IPS-18a (cell line): ENCODE results near the gene DOC2B.
"Not testable (repeated sequence)": the region's sequence is repeated elsewhere in the genome, so short reads cannot be mapped to it uniquely, and the experiment has no call there.

Source experiments
- H3K27ac ChIP-seq: one replicate; pipeline ENCODE4 v1.5.1; 2013; ENCODE audit warnings: low read length
- H3K27me3 ChIP-seq: one replicate; pipeline ENCODE4 v1.6.1; 2013; ENCODE audit warnings: mild to moderate bottlenecking, low read length; ENCODE audit not compliant: control insufficient read depth, insufficient read depth
- H3K36me3 ChIP-seq: one replicate; pipeline ENCODE4 v1.6.1; 2013; ENCODE audit warnings: low read depth, low read length; ENCODE audit not compliant: control insufficient read depth
- H3K4me1 ChIP-seq: one replicate; pipeline ENCODE4 v1.6.1; 2013; ENCODE audit warnings: low read depth, low read length; ENCODE audit not compliant: control insufficient read depth
- H3K4me3 ChIP-seq: one replicate; pipeline ENCODE4 v1.5.1; 2013; ENCODE audit warnings: low read length
- H3K9ac ChIP-seq: one replicate; pipeline ENCODE4 v1.6.1; 2013; ENCODE audit warnings: mild to moderate bottlenecking, low read length, moderate library complexity
- H3K9me3 ChIP-seq: one replicate; pipeline ENCODE4 v1.6.1; 2013; ENCODE audit warnings: low read depth, low read length; ENCODE audit not compliant: control insufficient read depth

Gene DOC2B

DNA sequence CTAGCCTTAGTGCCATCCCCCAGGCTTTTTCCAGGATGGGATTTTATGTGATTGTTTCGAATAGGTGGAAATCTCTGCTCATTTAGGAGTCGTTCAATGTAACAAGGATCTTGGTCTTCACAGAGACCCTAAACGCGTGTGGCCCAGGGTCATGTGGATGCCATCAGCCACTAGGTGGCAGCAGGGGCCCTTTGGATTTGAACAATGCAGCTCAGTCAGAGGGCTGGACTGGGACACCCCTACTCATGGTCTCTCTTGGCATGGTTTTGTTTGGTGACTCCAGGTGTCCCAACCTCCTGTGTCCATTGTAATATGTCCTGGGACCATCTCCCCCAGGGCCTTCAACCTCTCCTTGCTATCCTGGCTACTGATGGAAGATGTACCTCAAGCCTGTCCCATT lies 44.9 kb downstream of the DOC2B start:
- not testable (repeated sequence) for H3K36me3 ChIP-seq, H3K4me3 ChIP-seq, H3K9ac ChIP-seq, H3K9me3 ChIP-seq, H3K27me3 ChIP-seq, H3K27ac ChIP-seq, H3K4me1 ChIP-seq

DNA sequence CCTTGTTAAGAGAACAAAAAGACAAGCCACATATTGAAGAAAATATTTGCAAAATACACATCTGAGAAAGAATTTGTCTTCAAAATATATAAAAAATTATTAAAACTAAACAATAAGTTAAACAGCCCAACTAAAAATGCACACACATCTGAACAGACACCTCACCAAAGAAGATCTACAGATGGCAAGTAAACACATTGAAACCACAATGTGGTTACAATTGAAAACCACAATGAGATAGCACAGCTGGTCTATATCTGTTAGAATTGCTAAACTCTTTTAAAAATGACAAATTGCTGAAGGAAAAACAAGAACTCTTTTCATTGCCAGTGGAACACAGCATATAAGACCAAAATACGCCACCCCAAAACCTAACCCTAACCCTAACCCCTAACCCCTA lies 45.6 kb downstream of the DOC2B start:
- not testable (repeated sequence) for H3K27me3 ChIP-seq, H3K9ac ChIP-seq, H3K27ac ChIP-seq, H3K4me1 ChIP-seq, H3K36me3 ChIP-seq, H3K9me3 ChIP-seq, H3K4me3 ChIP-seq

DNA sequence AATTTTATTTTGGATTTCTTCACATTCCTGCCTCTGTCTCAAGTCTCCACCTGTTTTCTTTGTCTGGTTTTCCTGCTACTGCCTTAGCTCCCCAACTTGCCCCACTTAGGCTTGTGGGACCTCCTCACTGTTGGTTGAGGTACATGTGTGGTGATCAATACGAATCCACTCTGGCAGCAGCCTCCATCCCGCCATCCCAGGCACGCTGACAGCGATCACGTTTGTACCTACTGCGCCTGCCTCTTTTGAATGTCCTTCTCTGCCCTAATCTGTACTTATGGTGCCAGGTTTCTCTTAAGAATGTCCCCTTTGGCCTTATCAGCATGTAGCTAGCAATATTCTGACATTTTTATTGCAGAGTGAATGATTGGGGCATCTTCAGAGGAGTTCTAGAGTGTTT lies 46.4 kb downstream of the DOC2B start:
- not testable (repeated sequence) for H3K9ac ChIP-seq, H3K27ac ChIP-seq

DNA sequence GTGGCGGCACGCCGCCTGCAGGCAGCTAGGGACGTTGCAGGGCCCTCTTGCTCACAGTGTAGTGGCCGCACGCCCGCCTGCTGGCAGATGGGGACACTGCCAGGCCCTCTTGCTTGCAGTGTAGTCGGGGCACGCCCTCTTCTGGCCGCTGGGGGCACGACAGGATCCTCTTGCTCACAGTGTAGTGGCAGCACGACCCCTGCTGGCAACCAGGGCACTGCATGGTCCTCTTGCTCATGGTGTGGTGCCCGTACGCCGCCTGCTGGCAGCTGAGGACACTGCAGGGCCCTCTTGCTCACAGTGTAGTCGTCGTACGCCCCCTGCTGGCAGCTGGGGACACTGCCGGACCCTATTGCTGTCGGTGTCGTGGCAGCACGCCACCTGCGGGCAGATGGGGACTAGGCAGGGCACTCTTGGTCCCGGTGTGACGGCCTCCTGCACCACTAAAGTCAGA lies 47.1 kb downstream of the DOC2B start:
- not testable (repeated sequence) for H3K4me1 ChIP-seq, H3K27ac ChIP-seq, H3K4me3 ChIP-seq, H3K9ac ChIP-seq, H3K36me3 ChIP-seq, H3K9me3 ChIP-seq, H3K27me3 ChIP-seq

More for the DNA sequence above, 46.4 kb downstream of the DOC2B start:
- not testable (repeated sequence) for H3K4me1 ChIP-seq, H3K36me3 ChIP-seq, H3K9me3 ChIP-seq, H3K27me3 ChIP-seq, H3K4me3 ChIP-seq

DNA sequence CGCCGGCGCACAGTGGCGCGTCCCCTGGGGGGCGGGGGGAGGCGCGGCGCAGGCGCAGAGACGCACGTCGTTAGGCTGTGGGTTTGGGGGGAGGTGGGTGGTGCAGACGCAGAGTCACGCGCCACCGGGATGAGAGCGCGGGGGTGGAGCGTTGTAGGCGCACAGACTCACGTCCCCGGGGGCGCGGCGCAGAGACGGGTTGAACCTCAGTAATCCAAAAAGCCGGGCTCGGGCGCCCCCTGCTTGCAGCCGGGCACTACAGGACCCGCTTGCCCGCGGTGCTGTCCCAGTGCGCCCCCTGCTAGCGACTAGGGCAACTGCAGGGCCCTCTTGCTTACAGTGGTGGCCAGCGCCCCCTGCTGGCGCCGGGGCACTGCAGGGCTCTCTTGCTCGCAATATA lies 47.5 kb downstream of the DOC2B start:
- H3K9ac ChIP-seq, H3K27ac ChIP-seq, H3K4me3 ChIP-seq, H3K4me1 ChIP-seq, H3K9me3 ChIP-seq, H3K36me3 ChIP-seq, H3K27me3 ChIP-seq: not testable (repeated sequence)

DNA sequence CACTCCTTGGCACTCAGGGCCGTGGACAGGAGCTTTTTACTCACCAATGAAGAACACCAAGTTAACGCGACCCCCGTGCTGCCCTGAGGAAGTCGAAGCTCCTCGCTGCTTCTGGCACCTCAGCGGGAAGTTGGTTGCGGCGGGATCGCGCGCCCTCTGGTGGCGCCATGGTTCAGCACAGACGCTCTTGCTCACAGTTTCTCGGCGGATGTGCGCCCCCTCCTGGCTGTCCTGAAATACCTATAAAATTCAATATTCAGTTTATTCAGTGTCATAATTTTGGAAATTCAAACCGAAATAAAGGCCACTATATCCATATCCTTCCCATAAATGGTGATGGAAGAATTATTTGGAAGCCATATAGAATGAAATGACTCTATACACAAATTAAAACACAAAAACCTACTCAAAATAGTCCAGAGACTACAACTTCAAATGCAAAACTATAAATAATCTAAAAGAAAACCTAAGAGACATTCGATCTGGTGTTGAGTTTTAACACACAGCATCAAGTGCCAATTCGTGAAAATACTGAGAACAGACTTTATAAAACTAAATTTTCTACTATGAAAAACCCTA lies 63.0 kb downstream of the DOC2B start:
- H3K27ac ChIP-seq, H3K27me3 ChIP-seq, H3K9me3 ChIP-seq, H3K36me3 ChIP-seq, H3K4me1 ChIP-seq, H3K4me3 ChIP-seq, H3K9ac ChIP-seq: not testable (repeated sequence)

DNA sequence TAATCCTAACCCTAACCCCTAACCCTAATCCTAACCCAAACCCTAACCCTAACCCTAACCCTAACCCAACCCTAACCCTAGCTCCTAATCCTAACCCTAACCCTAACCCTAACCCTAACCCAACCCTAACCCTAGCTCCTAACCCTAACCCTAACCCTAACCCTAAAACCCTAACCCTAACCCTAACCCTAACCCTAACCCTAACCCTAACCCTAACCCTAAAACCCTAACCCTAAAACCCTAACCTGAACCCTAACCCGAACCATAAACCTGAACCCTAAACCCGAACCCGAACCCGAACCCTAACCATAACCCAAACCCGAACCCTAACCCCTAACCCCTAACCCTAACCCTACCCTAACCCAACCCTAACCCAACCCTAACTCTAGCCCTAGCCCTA lies 68.3 kb downstream of the DOC2B start:
- H3K4me1 ChIP-seq, H3K27me3 ChIP-seq, H3K9me3 ChIP-seq, H3K27ac ChIP-seq, H3K9ac ChIP-seq, H3K4me3 ChIP-seq, H3K36me3 ChIP-seq: not testable (repeated sequence)
